Stimulated activated CD4-positive, alpha-beta T cell treated with anti-CD3 and anti-CD28 coated beads, Interleukin-2, amount 100 ng/mL, for 4 hours (primary cell): ENCODE data around the gene SLCO3A1.
"Not testable (repeated sequence)": the region's sequence is repeated elsewhere in the genome, so short reads cannot be mapped to it uniquely, and the experiment has no call there.

Experiments
- DNase-seq: peaks from one replicate; pipeline ENCODE4 v3.0.0-alpha.2; 2020; ENCODE audit warnings: low read depth

SLCO3A1 gene

GRCh38 chr15:91940496-91941381 lies 87.2 kb downstream of the SLCO3A1 start:
- DNase-seq, result no peak

- no peak for DNase-seq
Measured at GRCh38 chr15:91941871-91942658, 88.6 kb downstream of the SLCO3A1 start.

DNA sequence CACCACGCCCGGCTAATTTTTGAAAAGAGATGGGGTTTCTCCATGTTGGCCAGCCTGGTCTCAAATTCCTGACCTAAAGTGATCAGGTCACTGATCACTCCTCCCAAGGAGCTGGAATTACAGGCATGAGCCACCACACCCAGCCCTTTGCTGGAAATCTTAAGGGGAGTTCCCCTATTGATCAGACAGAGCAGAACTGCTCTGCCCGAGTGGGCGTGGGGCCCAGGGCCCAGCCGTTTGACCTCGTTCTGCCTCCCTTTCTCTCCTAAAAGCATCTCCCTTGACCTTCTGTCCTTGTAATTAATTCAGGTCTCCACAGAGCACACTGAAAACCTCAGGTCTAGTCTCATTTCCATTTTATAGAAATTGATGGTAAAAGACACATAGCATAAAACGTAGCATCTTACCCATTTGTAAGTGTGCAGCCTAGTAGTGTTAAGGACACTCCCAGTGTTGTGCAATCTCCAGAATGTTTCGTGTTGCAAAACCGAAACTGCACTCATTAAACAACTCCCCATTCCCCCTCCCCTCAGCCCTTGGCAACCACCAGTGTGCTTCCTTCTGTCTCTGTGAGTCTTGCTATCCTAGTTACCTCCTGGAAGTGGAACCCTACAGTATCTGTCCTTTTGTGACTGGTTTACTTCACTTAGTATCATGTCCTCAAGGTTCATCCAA lies 89.3 kb downstream of the SLCO3A1 start:
- DNase-seq, result no peak

DNA sequence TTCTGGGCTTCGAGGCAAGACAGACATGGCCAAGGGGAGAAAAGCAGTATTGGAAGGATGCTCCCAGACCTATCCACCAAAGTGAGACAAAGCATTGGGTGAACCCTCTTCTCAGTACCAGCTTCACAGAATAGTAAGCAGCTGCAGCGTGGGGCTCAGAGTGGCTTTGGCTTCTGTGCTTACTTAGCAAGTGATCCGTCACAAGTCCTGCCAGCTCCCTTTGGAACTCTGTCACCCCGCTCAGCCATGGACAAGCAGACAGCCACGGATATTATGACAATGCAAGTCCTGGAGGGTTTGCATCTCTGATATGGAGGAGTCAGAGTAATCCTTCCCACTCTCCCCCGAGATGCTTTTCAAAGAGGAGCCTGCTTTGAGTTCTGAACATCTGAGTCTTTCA lies 90.8 kb downstream of the SLCO3A1 start:
- DNase-seq, result no peak

DNA sequence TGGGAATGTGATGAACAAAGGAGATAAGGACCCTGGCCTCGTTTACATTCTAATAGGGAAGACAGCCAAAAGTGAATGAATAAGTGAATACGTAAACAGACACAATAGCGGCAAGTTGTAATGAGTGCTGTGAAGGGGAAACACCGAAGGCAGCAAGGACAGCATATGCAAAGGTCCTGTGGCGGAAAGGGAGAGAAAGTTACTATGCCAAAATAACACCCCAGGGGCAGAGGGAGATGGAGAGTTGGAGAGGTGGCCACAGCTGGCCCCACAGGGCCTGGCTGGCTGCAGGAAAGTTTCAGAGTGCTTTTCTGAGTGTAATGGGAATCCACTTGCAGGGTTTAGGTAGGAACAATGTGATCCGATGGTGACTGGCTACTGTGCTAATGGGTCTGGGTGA lies 91.9 kb downstream of the SLCO3A1 start:
- no peak for DNase-seq

DNA sequence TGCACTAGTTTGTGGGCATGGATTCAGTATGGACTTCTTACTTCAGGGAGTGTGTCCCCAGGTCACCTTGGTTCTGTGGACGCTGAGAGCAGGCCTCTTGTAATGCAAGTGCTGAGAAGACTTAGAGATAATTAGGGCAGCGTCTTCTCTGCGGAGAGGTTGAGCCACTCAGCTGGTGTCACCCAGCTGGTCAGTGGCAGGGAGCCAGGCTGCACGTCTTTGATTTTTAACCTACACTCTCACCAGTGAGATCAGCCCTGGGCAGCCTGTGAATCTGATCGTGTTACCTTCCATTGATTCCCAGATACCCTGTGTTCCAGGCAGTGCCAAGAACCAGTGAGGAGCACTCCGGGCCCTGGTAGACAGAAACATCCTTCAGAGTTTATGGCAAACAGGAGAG lies 92.6 kb downstream of the SLCO3A1 start:
- no peak for DNase-seq

DNA sequence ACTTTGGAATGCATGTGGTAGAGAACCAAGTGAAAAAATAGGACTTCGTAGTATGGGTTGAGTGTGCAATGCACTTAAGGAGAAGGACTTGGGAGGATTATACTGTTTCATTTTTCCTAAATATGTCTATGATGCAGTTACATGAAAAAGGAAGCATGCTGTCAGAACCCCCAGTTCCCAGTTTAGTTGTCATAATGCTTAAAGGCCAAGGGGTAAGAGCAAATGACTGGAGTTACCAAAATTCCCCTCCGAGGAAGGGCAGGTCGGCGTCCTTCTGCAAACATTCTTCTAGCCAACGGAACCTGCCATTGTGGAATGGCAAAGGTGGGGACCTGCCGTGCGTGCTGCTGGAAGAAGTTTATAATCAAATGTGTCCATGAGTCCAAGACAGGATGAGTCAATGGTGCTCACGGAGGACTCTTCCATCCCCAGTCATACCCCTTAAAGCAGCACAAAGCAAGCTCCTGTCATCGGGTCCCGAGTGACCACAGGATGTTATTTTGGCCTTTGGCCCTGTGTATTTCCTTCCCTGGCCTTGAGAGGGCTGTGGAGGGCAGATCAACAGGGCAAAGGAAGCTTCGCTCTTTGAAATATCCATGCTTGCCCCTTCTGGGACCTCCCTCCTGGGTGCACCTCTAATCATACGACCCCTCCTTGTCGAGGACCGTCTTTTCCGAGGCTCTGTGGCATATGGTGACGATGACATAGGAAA lies 93.2 kb downstream of the SLCO3A1 start:
- no peak for DNase-seq

- DNase-seq, result no peak
Measured at GRCh38 chr15:91947293-91947679, 93.8 kb downstream of the SLCO3A1 start.

DNA sequence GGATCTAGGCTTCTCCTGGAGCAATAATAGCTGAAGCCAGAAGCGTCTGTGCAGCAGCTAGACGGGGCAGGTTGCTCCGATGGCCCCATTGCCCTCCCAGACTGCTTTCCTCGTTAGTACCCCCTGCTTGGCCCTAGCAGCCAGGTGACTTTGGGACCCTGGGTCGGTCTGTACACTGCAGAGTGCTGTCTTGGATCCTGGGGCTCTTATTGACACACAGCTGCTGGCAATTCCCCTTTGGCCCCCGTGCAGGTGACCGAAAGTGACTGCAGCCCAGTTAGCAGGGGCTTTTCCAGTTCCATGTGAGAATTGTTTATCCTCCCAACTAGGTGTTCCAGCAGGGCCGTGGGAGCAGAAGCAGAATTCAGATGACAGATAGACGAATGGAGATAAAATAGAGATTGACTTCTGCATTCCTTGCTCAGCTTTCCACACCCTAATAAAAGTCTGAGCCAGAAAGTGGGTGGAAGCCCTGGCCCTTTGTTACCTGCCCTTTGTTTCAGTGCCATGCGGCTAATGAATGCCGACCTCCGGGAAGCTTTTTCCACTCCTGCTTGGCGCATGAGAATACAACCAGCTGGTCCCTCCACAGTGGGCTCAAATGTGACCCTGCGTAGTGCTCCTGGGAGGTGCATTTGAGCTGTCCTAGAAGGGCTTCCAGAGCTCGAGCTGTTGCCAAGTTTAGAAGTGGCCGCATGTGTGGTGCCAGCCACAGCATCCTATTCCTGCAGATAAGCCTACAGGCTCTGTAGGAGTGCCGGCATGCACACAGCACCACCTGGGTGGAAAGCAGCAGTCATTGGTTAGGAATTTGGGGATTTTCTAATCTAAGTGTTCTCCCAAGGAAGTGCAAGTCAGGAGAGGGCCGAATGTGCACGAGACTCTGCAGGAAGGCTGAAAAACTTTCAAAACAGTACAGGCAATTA lies 94.4 kb downstream of the SLCO3A1 start:
- DNase-seq, result no peak

DNA sequence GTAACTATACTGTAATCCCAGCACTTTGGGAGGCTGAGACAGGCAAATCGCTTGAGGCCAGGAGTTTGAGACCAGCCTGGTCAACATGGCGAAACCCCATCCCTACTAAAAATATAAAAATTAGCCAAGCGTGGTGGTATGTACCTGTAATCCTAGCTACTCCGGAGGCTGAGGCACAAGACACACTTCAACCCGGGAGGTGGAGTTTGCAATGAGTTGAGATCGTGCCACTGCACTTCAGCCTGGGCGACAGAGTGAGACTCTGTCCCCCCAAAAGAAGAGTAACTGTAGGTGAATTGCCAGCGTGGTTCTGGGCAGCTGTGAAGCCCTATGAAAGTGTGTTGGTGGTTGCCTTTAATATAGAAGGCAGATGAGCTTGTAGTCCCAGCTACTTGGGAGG lies 95.9 kb downstream of the SLCO3A1 start:
- DNase-seq, result no peak

DNA sequence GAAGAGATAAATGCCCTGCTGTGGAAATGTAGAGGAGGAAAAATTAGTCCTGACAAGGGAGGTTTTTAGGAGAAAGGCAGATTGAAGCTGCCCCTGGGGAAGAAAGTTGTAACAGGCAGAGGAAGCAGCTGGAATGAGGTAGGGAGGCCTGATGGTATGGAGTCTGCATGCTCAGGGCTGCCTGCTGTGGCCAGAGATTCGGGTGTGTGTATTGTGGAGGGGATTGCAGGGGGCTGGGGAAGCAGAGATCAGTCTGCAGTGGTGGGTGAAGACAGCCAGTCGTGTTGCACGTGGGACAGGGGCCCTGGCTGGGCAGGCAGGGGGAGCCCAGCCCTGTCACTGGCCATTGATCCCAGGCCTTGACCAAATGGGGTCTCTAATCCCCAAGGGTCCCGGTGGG lies 96.5 kb downstream of the SLCO3A1 start:
- DNase-seq, result no peak

DNA sequence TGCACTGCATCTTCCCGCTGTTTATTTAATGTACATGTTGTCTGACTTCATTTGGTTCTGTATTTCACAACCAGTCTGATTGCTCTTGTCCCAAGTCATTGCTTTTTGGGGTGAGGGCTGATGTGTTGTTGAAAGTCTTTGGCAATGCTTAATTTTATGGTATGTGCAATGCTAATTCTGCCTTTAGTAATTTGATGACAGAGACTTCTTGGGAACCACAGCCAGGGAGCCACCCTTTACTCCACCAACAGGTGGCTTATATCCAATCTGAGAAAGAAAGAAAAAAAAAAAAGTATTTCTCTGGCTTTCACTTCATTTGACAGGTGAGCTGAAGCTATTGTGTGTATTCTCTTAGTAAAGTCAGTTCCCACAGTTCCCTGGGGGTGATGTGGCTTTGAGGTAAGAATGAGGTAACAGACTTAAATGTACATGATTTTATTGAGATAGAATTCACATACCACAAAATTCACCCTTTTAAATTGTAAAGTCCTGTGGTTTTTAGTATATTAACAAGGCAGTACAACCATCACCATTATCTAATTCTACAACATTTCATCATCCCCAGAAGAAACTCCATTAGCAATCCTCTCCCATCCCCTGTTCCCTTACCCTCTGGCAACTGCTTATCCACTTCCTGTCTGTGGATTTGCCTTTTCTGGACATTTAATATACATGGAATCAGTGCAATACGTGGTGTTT lies 97.3 kb downstream of the SLCO3A1 start:
- DNase-seq, result no peak

- no peak for DNase-seq
Measured at GRCh38 chr15:91952216-91952615, 98.7 kb downstream of the SLCO3A1 start.

DNA sequence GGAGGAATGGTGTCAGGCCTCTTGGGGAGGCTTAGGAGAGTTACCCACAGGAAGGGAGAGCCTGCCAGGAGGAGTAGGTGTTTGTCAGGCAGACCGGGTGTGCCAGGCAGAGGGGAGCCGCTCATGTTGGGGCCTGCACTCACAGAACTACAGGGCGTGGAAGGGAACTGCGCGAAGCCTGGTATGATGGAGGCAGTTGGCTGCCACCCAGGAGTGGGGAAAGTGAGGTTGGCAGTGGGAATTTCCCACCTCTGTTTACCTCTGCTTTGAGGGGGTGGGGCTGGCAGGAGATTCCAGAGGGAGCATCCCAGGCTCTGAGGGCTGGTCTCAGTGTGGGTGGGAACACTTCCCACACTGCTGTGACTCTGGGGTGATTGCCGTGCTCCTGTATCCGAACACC lies 99.9 kb downstream of the SLCO3A1 start:
- DNase-seq, result no peak

DNA sequence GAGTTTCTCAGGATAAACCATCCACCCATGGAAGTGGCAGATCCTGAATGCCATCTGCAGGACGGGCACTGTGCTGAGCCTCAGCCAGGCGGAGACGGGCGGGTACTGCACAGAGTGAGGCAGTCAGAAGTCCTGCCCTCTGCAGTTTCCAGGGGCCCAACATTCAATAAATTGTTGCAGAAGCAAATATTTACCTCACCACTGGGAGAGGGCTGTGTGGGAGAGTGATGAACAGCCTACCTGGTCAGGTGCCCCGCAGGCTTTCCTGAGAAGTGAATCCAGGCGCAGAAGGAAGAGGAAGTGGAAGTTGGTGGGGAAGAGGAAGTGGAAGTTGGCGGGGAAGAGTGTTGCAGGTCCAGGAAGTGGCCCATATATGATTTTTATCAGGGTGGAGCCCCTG lies 100.8 kb downstream of the SLCO3A1 start:
- no peak for DNase-seq

DNA sequence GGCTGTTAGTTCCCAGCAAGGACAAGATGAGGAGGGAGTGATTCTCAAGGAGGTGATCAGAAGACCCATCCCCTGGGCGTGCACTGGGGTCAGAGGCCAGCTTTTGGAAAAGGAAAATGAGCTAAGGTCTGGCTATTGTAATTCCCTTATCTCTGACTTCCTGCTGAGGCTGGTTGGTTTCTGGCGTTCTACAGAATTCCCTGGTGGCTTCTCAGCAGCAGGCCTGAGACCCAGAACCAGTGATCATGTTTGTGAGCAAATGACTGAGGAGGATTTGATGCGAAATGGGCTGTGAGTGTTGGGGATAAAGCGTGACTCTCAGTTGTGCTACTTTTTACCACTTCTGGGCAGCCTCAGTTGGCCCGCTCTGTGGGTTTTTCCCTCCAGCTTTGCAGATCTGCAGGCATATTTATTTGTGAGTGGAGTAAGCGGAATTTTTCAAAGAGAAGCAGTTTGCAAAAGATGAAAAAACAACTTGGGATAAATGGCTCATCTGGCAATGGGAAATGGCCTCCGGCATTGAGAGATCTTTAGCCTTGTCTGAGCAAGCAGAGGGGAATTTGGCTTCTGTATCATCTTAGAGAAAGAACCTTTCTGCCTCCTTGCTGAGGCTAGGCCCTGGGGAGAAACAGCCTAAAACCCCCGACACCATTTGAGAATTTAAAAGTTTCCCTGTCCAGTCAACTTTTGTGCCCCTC lies 102.7 kb downstream of the SLCO3A1 start:
- no peak for DNase-seq

DNA sequence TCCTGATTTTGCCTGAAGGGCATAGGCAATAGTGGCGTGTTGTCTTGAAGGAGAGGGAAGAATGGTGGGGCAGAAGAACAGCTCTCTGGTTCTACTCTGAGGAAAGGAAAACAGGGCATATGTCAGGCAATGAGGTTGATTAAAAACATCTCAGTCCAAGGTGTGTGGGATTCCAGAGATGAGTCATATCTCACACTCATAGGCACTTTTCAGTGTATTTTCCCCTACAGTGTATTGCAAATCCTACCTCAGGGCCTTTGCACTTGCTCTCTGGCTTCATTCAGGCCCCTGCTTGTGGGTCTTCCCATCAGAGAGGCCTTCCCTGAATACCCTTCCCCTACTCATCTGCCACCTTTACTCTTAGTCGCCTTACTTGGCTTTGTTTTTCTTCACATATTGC lies 107.8 kb downstream of the SLCO3A1 start:
- DNase-seq, result no peak

- DNase-seq, result not testable (repeated sequence)
Measured at GRCh38 chr15:91963747-91964146, 110.2 kb downstream of the SLCO3A1 start.

DNA sequence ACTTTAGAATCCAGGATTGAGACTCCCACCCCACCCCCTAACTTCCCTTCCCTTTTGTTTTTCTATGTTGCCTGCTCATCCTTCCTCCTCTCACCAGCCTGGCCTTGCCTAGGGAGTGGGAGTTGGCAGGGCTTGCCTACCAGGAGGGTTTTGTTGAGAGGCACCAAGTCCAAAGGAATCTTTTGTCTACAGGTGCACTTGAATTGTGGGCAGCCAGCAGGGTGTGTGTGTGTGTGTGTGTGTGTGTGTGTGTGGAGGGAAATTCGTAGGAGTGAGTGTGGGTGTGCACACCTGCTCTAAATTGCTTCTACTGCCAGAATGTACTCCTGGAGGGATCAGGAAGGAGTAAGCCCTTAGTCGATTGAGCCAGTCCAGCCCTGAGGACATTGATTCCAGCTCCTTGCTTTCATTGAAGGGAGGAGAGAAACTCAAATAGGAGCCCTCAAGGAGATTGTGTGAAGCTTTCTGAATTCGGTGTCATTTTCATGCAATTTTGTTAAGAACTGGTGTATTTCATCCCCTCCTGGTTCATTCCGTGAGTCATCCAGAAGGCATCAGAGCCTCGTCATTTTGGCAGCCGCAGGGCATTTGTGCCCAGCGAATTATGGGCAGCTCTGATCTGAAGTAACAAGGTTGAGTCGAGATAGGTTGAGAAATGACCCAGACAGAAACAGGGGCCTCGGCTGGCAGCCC lies 112.1 kb downstream of the SLCO3A1 start:
- DNase-seq, result no peak
